Activated naive CD4-positive, alpha-beta T cell treated with anti-CD3 and anti-CD28 coated beads, Interleukin-2, amount 10 ng/mL, durations not matched to agents 7 days and 5 days (primary cell): Measurements from ENCODE around the gene PLXNA4.

Experiments
- CTCF ChIA-PET: fragments of 350-600 bp; sonication (Branson Sonifier 250); formaldehyde crosslinking; loops from one replicate; lab custom pipeline; 2021; ENCODE audit warnings: antibody characterized with exemption; lab: Charles Lee
- DNase-seq: peaks from one replicate; pipeline ENCODE4 v3.0.0-alpha.2; 2020
- H3K27ac Mint-ChIP-seq: one replicate; pipeline ENCODE4 v1.8.0; 2021; ENCODE audit warnings: mild to moderate bottlenecking, moderate library complexity, mixed read lengths
- H3K27me3 Mint-ChIP-seq: one replicate; pipeline ENCODE4 v1.8.0; 2021; ENCODE audit warnings: mild to moderate bottlenecking, mixed read lengths
- H3K36me3 Mint-ChIP-seq: one replicate; pipeline ENCODE4 v1.8.0; 2021; ENCODE audit warnings: mixed read lengths
- H3K4me1 Mint-ChIP-seq: one replicate; pipeline ENCODE4 v1.8.0; 2021; ENCODE audit warnings: mixed read lengths
- H3K4me3 Mint-ChIP-seq: one replicate; pipeline ENCODE4 v1.8.0; 2021; ENCODE audit warnings: mild to moderate bottlenecking, moderate library complexity, mixed read lengths
- H3K9me3 Mint-ChIP-seq: one replicate; pipeline ENCODE4 v1.8.0; 2021; ENCODE audit warnings: mixed read lengths

Gene PLXNA4, protein sequence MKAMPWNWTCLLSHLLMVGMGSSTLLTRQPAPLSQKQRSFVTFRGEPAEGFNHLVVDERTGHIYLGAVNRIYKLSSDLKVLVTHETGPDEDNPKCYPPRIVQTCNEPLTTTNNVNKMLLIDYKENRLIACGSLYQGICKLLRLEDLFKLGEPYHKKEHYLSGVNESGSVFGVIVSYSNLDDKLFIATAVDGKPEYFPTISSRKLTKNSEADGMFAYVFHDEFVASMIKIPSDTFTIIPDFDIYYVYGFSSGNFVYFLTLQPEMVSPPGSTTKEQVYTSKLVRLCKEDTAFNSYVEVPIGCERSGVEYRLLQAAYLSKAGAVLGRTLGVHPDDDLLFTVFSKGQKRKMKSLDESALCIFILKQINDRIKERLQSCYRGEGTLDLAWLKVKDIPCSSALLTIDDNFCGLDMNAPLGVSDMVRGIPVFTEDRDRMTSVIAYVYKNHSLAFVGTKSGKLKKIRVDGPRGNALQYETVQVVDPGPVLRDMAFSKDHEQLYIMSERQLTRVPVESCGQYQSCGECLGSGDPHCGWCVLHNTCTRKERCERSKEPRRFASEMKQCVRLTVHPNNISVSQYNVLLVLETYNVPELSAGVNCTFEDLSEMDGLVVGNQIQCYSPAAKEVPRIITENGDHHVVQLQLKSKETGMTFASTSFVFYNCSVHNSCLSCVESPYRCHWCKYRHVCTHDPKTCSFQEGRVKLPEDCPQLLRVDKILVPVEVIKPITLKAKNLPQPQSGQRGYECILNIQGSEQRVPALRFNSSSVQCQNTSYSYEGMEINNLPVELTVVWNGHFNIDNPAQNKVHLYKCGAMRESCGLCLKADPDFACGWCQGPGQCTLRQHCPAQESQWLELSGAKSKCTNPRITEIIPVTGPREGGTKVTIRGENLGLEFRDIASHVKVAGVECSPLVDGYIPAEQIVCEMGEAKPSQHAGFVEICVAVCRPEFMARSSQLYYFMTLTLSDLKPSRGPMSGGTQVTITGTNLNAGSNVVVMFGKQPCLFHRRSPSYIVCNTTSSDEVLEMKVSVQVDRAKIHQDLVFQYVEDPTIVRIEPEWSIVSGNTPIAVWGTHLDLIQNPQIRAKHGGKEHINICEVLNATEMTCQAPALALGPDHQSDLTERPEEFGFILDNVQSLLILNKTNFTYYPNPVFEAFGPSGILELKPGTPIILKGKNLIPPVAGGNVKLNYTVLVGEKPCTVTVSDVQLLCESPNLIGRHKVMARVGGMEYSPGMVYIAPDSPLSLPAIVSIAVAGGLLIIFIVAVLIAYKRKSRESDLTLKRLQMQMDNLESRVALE (N-terminal part only)

DNA sequence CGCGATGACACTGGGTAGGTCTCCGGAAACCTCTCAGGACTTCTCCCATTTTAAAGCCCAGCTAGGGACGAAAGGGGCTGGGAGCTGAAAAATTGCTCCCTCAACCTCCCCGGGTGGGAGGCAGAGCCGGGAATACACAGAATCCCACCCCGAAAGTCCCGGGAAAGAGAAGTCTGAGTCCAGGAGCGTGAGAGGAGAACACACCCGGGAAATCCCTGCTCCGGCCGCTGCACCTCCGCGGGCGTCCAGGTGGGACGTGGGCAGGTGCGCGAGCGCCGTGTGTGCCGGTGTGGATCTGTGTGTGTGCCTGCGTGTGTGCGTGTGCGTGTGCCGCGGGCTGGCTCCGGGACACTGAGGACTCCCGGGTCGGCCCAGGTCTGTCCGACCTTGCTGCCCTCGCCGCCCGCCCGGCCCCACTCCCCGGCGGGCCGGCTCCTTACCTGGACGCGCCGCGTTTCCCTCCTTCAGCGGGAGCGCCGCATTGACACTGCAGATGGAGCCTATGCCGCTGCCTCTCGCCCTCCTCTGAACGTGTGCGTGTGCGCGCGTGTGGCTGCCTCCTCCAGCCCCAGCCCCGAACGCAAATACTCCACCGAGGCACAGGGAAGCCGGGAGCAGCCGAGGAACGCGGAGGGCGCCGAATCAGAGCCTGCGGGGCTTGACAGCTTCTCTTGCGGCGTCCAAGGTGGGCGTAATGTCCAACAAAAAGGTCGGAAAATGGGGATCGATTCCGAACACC lies at the start of gene PLXNA4:
Gene PLXNA4, minus strand, starts transcription at position 489 of the 739 bp plus-strand sequence. CDS start 67,777 bp downstream, outside the sequence.
- Mint-ChIP-seq H3K4me3 (peak within 1 kb of the TSS; percentile 87), H3K27me3 (peaks cover 89% of the 10 kb centered on the region), H3K4me1 (peaks cover 45% of the 10 kb centered on the region), H3K36me3 (peaks cover 40% of the 10 kb centered on the region), H3K27ac (no peak within 1 kb of the TSS), H3K9me3 (no peaks in the 10 kb centered on the region)
- peak; percentile 54 for DNase-seq
- CTCF ChIA-PET: interaction anchor here (1.6 to 9.9 kb wide), 3 partner anchors 59 to 268 kb away, joined by 4 to 240 read pairs (median 5); no protein-coding TSS in a partner anchor

DNA sequence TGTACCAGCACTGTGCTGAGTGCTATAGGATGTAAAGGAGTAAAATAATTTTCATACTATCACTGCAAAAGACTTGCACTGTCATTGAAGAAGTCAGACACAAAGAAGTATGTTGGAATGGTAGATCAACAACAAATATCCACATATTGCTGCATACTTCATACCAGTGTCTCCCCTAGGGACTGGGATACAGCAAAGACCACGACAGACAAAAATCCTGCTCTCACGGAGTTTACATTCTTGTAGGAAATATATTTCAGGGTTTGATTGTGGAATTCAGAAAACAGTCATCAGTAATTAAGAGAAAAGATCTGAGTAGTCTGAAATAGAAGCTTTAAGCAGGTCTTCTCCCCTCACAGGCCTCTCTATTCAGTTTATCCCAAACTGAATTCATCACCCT lies 49.4 kb upstream of the PLXNA4 start:
- Mint-ChIP-seq H3K4me1 (no peaks in the 10 kb centered on the region), H3K9me3 (no peaks in the 10 kb centered on the region), H3K4me3 (no peak overlapping the region), H3K27me3 (peaks cover 5% of the 10 kb centered on the region), H3K36me3 (no peaks in the 10 kb centered on the region), H3K27ac (no peak overlapping the region)
- CTCF ChIA-PET: no interaction called here
- no peak for DNase-seq

DNA sequence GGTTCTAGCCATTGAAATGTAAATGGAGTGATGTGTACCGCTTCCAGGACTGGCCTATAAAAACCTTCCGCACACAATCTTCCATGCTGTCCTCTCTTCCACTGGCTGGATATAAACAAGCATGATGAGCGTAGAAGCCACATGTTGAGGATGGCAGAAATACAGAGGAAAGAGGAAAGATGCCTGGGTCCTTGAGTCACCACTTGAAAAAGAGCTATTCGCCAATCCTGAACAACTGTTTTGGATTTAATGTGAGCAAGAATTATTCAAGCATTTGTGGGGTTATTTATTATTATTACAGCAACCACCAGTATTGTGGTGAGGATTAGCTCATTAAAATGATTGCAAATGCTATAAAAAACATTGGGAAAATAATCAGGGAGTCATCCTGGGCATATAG lies 45.8 kb upstream of the PLXNA4 start:
- H3K27me3 Mint-ChIP-seq: peaks cover 5% of the 10 kb centered on the region
- CTCF ChIA-PET: interaction anchor here (0.5 kb wide), 1 partner anchor 10 kb away, joined by 3 read pairs; no protein-coding TSS in a partner anchor
- no peaks in the 10 kb centered on the region for H3K36me3 Mint-ChIP-seq
- H3K27ac Mint-ChIP-seq: no peak overlapping the region
- DNase-seq: no peak
- H3K4me1 Mint-ChIP-seq: no peaks in the 10 kb centered on the region
- no peaks in the 10 kb centered on the region for H3K9me3 Mint-ChIP-seq
- H3K4me3 Mint-ChIP-seq: no peak overlapping the region

DNA sequence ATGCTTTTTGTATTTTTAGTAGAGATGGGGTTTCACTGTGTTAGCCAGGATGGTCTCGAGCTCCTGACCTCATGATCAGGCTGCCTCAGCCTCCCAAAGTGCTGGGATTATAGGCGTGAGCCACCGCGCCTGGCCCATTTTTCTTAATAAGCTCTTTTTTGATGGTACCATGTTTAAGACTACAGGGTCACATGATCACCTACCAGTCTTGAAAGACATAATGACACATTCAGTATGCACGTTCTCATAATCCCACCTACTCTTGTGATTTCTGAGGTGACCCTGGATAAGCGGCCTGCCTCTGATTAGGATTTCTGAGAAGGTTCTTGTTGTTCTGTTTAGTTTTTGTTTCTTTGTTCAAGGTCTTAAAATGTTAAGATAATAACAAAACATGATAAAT lies 43.7 kb upstream of the PLXNA4 start:
- H3K27ac Mint-ChIP-seq: no peak overlapping the region
- H3K4me3 Mint-ChIP-seq: no peak overlapping the region
- H3K4me1 Mint-ChIP-seq: peaks cover 2% of the 10 kb centered on the region
- H3K27me3 Mint-ChIP-seq: peaks cover 24% of the 10 kb centered on the region
- no peaks in the 10 kb centered on the region for H3K36me3 Mint-ChIP-seq
- H3K9me3 Mint-ChIP-seq: no peaks in the 10 kb centered on the region
- DNase-seq: no peak
- CTCF ChIA-PET: no interaction called here

DNA sequence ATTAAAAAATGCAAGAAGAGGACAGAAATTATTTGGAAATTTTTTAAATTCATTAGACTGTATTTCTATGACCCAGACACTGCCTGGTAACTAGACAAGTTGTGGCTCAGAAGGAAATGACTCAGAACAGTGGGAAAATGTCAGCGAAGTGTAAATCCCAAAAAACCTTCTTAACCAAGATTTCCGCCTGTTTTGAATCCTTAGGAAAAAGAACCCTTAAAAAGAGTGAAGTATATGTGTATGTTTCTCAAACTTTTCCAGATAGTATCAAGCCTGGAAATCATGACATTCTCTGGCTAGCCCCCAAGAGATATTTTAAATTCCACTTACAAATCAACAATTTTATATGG lies 42.7 kb upstream of the PLXNA4 start:
- Mint-ChIP-seq H3K27ac (no peak overlapping the region), H3K4me3 (no peak overlapping the region), H3K27me3 (peaks cover 33% of the 10 kb centered on the region), H3K4me1 (peaks cover 11% of the 10 kb centered on the region), H3K36me3 (no peaks in the 10 kb centered on the region), H3K9me3 (no peaks in the 10 kb centered on the region)
- no peak for DNase-seq
- CTCF ChIA-PET: no interaction called here

DNA sequence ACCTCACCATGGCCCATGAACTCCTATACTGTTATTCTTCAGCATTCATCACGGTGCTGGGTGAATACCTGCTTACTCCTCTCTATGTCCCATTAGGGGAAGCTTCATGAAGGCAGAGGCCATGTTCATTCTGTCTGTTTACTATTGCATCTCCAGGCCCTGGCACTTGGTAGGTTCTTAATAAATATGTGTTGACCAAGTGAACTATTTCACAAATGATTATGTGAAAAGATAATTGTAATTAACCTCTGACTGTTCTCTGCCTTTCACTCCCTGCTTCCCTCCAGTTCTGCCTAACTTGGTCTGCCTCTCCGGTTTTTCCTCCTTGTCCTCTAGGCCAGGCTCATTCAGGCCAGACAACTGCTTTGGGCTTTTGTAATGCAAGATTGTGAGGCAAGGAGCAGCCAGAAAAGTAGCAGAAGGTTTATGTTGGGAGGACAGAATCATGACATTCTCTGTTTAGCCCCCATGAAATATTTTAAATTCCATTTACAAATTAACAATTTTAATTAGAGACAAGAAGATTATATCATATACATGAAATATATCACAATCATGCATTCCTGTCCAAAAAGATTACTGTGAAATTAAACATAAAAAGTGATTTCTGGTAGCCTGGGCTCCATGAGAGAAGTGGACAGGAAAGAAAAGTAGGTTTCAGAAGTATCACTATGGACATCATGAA lies 42.1 kb upstream of the PLXNA4 start:
- Mint-ChIP-seq H3K36me3 (no peaks in the 10 kb centered on the region), H3K9me3 (no peaks in the 10 kb centered on the region), H3K4me1 (peaks cover 11% of the 10 kb centered on the region), H3K4me3 (no peak overlapping the region), H3K27ac (no peak overlapping the region), H3K27me3 (peaks cover 38% of the 10 kb centered on the region)
- CTCF ChIA-PET: no interaction called here
- DNase-seq: no peak

DNA sequence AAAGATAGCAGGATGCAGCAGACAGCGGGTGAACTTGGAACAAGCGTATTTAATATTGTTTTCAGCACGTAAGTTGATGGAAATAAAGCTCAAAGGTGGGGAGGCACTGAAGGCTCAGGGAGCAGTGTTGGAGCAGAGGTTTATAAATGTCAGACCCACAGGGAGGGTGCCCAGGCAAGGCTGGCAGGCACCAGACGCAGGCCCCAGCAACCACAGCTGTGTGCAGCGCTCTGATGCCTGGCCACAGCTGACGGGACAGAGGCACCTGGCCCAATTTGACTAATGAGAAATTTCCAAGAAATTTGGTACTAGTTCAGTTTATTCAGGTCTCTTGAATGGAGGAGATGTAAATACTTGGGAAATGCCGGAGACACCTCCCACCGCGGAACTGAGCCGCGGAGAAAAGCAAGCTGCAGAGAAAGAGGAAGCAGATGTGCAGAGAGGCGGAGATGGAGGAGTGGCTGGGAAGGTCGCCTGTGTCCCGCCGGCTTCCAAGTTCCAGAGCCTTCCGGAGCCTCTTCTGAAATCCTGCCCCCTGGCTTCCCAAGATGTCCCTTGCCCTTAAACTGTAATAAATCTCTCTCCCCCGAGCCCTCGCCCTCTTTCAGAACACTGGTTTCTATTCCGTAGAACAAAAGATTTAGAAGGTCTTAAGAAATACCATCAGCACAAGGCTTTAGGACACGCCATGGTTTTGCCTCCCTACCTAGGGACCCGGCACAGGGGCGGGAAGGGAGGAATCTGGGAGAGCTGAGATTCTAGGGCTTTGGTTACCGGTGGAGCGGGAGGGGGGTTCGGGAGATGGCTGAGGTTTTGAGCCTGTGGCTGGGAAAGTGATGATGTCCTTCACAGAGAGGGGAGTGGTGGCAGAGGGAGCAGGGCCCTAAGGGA lies 38.4 kb upstream of the PLXNA4 start:
- DNase-seq: no peak
- no peaks in the 10 kb centered on the region for H3K36me3 Mint-ChIP-seq
- H3K27ac Mint-ChIP-seq: no peak overlapping the region
- CTCF ChIA-PET: no interaction called here
- H3K27me3 Mint-ChIP-seq: peaks cover 54% of the 10 kb centered on the region
- H3K9me3 Mint-ChIP-seq: no peaks in the 10 kb centered on the region
- H3K4me1 Mint-ChIP-seq: peaks cover 11% of the 10 kb centered on the region
- H3K4me3 Mint-ChIP-seq: no peak overlapping the region

DNA sequence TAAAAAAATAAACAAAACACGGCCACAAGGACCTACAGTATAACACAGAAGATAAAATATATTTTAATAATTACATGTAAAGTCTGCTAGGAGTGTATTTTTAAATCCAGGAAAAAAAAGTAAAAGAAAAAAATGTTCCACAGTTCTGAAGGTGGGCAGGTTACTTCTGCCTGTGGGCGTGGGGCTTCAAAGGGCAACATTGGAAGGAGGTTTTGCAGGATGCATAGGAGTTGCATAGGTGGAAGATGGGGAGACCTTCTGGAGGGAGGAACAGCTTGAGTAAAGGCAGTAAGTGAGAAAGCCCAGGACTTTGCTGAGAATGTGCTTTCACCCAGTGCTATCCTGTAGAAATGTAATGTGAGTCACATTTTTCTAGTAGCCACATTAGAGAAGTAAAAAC lies 37.5 kb upstream of the PLXNA4 start:
- Mint-ChIP-seq H3K9me3 (no peaks in the 10 kb centered on the region), H3K27me3 (peaks cover 54% of the 10 kb centered on the region), H3K4me1 (peaks cover 11% of the 10 kb centered on the region), H3K27ac (no peak overlapping the region), H3K36me3 (no peaks in the 10 kb centered on the region), H3K4me3 (no peak overlapping the region)
- DNase-seq: no peak
- CTCF ChIA-PET: no interaction called here

DNA sequence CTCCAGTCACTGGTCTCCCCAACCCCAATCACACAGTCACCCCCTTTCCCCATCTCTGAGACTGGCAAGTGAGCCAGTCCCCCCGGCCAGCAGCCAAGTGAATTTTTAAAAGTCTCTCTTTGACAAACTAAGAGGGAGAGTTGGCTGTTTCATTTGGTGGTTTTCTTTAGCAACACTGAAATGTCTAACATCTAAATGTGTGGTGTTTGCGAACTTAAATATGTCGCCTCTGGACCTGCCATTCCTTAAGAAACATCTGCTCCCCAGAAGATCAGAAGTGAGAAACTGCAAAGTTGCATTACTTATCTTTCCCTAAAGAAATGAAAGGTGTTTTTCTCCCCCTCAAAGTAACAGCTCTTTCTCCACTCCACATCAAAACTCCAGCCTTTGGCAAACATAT lies 34.7 kb upstream of the PLXNA4 start:
- no peak for DNase-seq
- CTCF ChIA-PET: interaction anchor here (1.8 kb wide), 1 partner anchor 31 kb away, joined by 5 read pairs; no protein-coding TSS in a partner anchor
- H3K36me3 Mint-ChIP-seq: no peaks in the 10 kb centered on the region
- peaks cover 41% of the 10 kb centered on the region for H3K27me3 Mint-ChIP-seq
- no peak overlapping the region for H3K4me3 Mint-ChIP-seq
- peaks cover 11% of the 10 kb centered on the region for H3K4me1 Mint-ChIP-seq
- H3K27ac Mint-ChIP-seq: no peak overlapping the region
- H3K9me3 Mint-ChIP-seq: no peaks in the 10 kb centered on the region

DNA sequence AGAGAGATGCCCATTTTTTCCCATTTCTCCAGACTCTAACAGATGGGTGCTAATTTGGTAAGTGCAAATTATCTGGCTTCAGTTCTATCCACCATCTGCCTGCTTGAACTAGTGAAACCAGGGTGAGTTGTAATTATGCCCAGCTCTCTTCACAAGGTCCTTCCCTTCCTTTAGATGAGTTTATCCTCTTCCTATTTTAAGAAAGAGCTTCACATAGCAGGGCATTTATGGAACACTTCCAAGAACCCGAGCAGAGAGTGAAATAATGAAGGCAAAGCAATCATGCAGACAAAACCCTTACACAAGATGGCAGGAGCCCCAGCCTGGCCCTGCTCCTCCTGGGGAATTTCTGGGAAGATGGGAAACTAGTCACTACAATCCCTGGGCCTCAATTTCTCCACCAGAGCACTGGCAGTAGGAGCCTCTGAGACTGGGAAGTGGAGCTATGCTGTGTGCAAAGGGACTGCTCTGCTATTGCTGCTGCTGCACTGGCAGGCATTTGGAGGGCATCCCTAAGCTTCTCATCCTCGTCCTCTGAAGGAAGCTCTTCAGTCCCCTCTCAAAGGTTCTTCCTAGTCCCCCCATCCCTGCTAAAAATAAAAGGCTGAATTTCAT lies 33.7 kb upstream of the PLXNA4 start:
- Mint-ChIP-seq H3K9me3 (no peaks in the 10 kb centered on the region), H3K27me3 (peaks cover 31% of the 10 kb centered on the region), H3K27ac (no peak overlapping the region), H3K4me1 (peaks cover 10% of the 10 kb centered on the region), H3K36me3 (no peaks in the 10 kb centered on the region), H3K4me3 (no peak overlapping the region)
- DNase-seq: no peak
- CTCF ChIA-PET: interaction anchor here (1.0 kb wide), 2 partner anchors 29 to 30 kb away, joined by 3 read pairs; no protein-coding TSS in a partner anchor

DNA sequence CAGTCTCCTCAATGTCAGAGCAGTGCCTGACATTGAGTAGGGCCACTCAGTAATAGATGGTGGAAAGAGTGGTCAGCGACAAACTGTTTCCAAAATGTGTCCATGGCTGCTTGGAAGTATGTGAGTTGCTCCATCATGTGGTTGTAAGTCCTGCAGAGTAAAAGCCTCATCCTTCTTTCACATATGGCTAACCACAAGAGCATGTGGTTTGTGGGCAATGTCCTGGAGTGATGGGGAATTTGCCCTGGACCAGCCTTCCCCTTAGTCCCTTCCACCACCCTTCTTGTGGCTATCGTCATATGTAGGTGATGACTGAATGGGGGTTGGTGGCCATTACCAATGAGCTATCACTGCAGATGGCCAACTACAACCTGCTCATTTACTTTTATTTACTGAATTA lies 33.0 kb upstream of the PLXNA4 start:
- CTCF ChIA-PET: interaction anchor here (1.0 kb wide), 2 partner anchors 29 to 30 kb away, joined by 3 read pairs; no protein-coding TSS in a partner anchor
- peaks cover 2% of the 10 kb centered on the region for H3K4me1 Mint-ChIP-seq

DNA sequence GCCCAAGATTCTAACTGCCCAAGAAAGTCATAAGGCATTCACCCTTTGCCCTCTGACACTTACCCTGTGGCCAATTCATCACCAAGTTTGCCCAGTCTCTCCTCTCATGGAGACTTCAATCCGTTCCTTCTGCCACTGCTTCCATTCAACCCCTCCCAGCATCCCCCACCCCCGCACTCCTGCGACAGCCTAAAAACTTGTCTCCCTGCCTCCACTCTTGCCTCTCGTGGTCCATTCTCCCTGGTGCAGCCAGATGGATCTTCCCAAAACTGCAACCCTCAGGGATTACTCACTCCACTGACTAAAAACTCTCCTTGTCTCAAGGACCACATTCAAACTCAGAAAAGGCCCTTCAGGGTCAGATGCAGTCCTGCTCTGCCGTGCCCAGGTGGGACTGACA lies 32.3 kb upstream of the PLXNA4 start:
- Mint-ChIP-seq H3K9me3 (no peaks in the 10 kb centered on the region), H3K4me3 (no peak overlapping the region), H3K36me3 (no peaks in the 10 kb centered on the region), H3K4me1 (no peaks in the 10 kb centered on the region), H3K27me3 (peaks cover 21% of the 10 kb centered on the region), H3K27ac (no peak overlapping the region)
- no peak for DNase-seq
- CTCF ChIA-PET: no interaction called here

More for the DNA sequence above, 33.0 kb upstream of the PLXNA4 start:
- no peak for DNase-seq
- no peaks in the 10 kb centered on the region for H3K9me3 Mint-ChIP-seq
- H3K4me3 Mint-ChIP-seq: no peak overlapping the region
- no peaks in the 10 kb centered on the region for H3K36me3 Mint-ChIP-seq
- H3K27ac Mint-ChIP-seq: no peak overlapping the region
- peaks cover 26% of the 10 kb centered on the region for H3K27me3 Mint-ChIP-seq
